HG02981 (cell line): ENCODE measurements around the gene CACNG6.

Experiments
- ATAC-seq: cut with Tn5 transposase; IDR thresholded peaks from one replicate; pipeline ENCODE4 v1.9.1; 2021; ENCODE audit warnings: mild to moderate bottlenecking, moderate library complexity; ENCODE audit not compliant: unreplicated experiment

The CACNG6 gene

GRCh38 chr19:54040003-54040402, 48.6 kb downstream of the CACNG6 start:
- ATAC-seq: no peak

DNA sequence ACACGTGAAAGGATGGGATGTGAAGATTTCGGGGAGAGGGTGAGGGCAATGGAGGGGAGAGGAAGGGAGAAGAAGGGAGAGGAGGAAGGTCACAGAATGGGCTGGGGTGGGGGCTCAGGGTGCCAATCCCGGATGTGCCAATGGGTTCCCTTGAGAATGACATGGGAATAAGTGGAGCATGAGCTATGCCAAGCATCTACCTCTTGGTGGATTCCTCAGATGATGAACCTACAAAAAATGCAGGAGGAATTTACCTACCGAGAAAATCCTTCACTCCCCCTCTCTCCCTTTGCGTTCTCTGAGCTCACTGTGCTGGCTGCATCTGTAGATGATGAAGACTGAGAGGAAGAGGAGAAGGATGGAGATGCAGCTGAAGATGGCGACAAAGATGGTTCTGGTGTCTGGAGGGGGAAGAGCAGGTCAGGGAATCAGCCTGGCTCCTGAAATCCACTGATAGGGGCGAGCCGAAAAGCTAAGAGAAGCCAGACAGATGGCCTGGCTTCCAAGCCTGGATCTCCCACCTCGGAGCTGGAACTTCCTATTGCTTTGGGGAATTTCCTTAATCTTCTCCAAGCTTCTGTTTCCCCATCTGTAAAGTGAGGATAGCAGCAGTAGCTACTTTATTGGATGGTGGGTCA, 50.7 kb downstream of the CACNG6 start:
- ATAC-seq: no peak

DNA sequence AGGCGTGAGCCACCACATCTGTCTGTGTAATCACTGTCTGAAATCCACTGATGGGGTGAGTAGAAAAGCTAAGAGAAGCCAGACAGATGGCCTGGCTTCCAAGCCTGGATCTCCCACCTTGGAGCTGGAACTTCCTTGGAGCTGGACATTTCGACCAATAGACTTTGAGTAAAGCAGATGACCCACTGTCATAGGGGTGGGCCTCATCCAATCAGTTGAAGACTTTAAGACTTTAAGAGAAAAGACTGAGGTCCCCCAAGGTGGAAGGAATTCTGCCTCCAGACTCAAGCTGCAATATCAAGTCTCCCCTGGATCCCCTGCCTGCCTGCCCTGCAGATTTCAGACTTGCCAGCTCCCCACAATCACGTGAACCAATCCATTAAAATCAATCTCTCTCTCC, 51.6 kb downstream of the CACNG6 start:
- no peak for ATAC-seq

GRCh38 chr19:54045771-54046170, 54.3 kb downstream of the CACNG6 start:
- ATAC-seq: no peak

GRCh38 chr19:54047616-54048015, 56.2 kb downstream of the CACNG6 start:
- no peak for ATAC-seq
